ENCODE measurements around the gene CHST2.
A peak's percentile ranks its signal among the peaks of the same experiment; 100 is the strongest.
"Not testable (repeated sequence)": the region's sequence is repeated elsewhere in the genome, so short reads cannot be mapped to it uniquely, and the experiment has no call there.

The CHST2 gene

GRCh38 chr3:143151004-143151731, 31.6 kb downstream of the CHST2 start:
- ATAC-seq (replicated peaks) (no peak), DNase-seq (no peak)
- Mint-ChIP-seq H3K4me3 (no peak overlapping the region), H3K27ac (no peak overlapping the region), H3K36me3 (ENCODE audit: insufficient read depth) (no peaks in the 10 kb centered on the region), H3K4me1 (ENCODE audit: low read depth in 2 of 2) (no peaks in the 10 kb centered on the region), H3K9me3 (no peaks in the 10 kb centered on the region), H3K27me3 (peaks cover 0 to 11% of the 10 kb centered on the region in 2 donors)

GRCh38 chr3:143152043-143152442, 32.5 kb downstream of the CHST2 start:
- Mint-ChIP-seq H3K4me3 (no peak overlapping the region), H3K27ac (no peak overlapping the region)

GRCh38 chr3:143155756-143156155, 36.2 kb downstream of the CHST2 start:
- ATAC-seq (replicated peaks) (no peak), DNase-seq (no peak)
- no peak overlapping the region for H3K4me3 Mint-ChIP-seq
- H3K27me3 Mint-ChIP-seq = no peaks in the 10 kb centered on the region
- no peaks in the 10 kb centered on the region for H3K9me3 Mint-ChIP-seq
- H3K36me3 Mint-ChIP-seq (ENCODE audit: insufficient read depth) = no peaks in the 10 kb centered on the region
- no peak overlapping the region for H3K27ac Mint-ChIP-seq
- H3K4me1 Mint-ChIP-seq (ENCODE audit: low read depth in 2 of 2) = no peaks in the 10 kb centered on the region

More at GRCh38 chr3:143152043-143152442, 32.5 kb downstream of the CHST2 start:
- H3K36me3 Mint-ChIP-seq (ENCODE audit: insufficient read depth) = no peaks in the 10 kb centered on the region
- no peaks in the 10 kb centered on the region for H3K9me3 Mint-ChIP-seq
- H3K4me1 Mint-ChIP-seq (ENCODE audit: low read depth in 2 of 2) = no peaks in the 10 kb centered on the region
- DNase-seq (no peak), ATAC-seq (replicated peaks) (no peak)
- peaks cover 0 to 3% of the 10 kb centered on the region in 2 donors for H3K27me3 Mint-ChIP-seq

DNA sequence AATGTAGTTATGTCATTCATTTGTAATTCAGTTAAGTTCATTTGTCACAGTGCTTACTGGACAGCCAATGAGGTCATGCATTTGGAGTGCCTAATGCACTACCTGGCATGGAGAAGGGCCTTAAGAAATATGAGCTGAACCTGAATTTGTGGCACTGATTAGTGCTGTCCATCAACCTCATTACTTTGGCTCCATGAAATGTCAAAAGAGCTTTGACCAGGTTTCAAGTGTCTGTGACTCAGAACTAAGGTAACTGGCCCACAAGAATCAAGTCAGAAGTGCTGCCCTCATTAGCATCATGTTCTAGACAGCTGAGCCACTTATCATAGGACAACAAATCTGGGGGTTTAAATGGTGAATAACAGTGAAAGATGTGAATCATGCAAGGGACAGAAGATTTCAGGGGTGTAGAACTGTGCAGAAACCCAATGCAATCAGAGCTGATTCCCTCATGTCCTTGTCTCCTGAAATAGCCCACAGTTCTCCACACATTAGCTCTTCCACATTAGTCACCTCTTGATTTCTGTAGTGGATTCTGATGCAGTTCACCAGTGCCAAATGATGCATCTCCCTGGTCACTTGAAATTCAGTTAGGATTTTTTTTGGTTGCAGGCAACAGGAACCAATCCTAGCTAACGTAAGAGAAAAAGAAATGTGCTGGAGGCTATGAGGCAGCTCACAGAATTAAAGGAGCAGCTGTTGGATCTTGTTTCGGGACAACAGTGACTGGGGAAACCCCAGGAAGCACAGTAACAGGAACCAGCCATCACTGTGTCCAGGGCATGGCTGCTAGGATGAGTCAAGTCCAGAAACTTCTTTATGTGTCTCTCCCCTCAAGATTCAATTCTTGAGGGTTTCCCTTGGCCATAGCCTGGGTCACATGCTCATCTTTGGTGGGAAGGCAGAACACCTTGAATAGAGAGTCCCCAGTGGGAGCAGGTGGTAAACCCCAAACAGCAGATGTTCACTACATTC, 38.7 kb downstream of the CHST2 start:
- no peak overlapping the region for H3K27ac Mint-ChIP-seq
- H3K27me3 Mint-ChIP-seq = no peaks in the 10 kb centered on the region

GRCh38 chr3:143160437-143160836, 40.9 kb downstream of the CHST2 start:
- Mint-ChIP-seq H3K27me3 (no peaks in the 10 kb centered on the region), H3K4me1 (ENCODE audit: low read depth in 2 of 2) (peaks cover 7 to 8% of the 10 kb centered on the region in 2 donors), H3K9me3 (no peaks in the 10 kb centered on the region), H3K4me3 (no peak overlapping the region), H3K27ac (no peak overlapping the region), H3K36me3 (ENCODE audit: insufficient read depth) (no peaks in the 10 kb centered on the region)
- DNase-seq = no peak
- no peak for ATAC-seq (replicated peaks)

More for the DNA sequence above, 38.7 kb downstream of the CHST2 start:
- Mint-ChIP-seq H3K9me3 (no peaks in the 10 kb centered on the region), H3K4me3 (no peak overlapping the region), H3K4me1 (ENCODE audit: low read depth in 2 of 2) (no peaks in the 10 kb centered on the region), H3K36me3 (ENCODE audit: insufficient read depth) (no peaks in the 10 kb centered on the region)
- ATAC-seq (replicated peaks) (no peak), DNase-seq (no peak)

- ATAC-seq (replicated peaks) = no peak
- no peak overlapping the region for H3K27ac Mint-ChIP-seq
- H3K4me3 Mint-ChIP-seq = no peak overlapping the region
- H3K4me1 Mint-ChIP-seq (ENCODE audit: low read depth in 2 of 2) = peaks cover 11 to 12% of the 10 kb centered on the region in 2 donors
- no peaks in the 10 kb centered on the region for H3K27me3 Mint-ChIP-seq
- no peaks in the 10 kb centered on the region for H3K9me3 Mint-ChIP-seq
- no peak for DNase-seq
- H3K36me3 Mint-ChIP-seq (ENCODE audit: insufficient read depth) = no peaks in the 10 kb centered on the region
Measured at GRCh38 chr3:143163562-143164100, 44.1 kb downstream of the CHST2 start.

GRCh38 chr3:143165211-143165610, 45.6 kb downstream of the CHST2 start:
- no peaks in the 10 kb centered on the region for H3K36me3 Mint-ChIP-seq (ENCODE audit: insufficient read depth)
- DNase-seq = no peak
- peaks cover 0 to 8% of the 10 kb centered on the region in 2 donors for H3K27me3 Mint-ChIP-seq
- H3K27ac Mint-ChIP-seq = no peak overlapping the region
- ATAC-seq (replicated peaks) = no peak
- H3K4me3 Mint-ChIP-seq = peak overlapping the region in 1 of 2 donors; percentile 1
- H3K4me1 Mint-ChIP-seq (ENCODE audit: low read depth in 2 of 2) = peaks cover 20 to 21% of the 10 kb centered on the region in 2 donors
- no peaks in the 10 kb centered on the region for H3K9me3 Mint-ChIP-seq

GRCh38 chr3:143165612-143166285, 46.2 kb downstream of the CHST2 start:
- not testable (repeated sequence) for H3K36me3 Mint-ChIP-seq (ENCODE audit: insufficient read depth); H3K4me3 Mint-ChIP-seq; H3K27me3 Mint-ChIP-seq; DNase-seq; ATAC-seq (replicated peaks); H3K9me3 Mint-ChIP-seq; H3K27ac Mint-ChIP-seq
- peaks cover 24 to 26% of the 10 kb centered on the region in 2 donors for H3K4me1 Mint-ChIP-seq (ENCODE audit: low read depth in 2 of 2)

GRCh38 chr3:143166376-143166775, 46.8 kb downstream of the CHST2 start:
- Mint-ChIP-seq H3K4me3 (no peak overlapping the region), H3K27me3 (peaks cover 0 to 8% of the 10 kb centered on the region in 2 donors), H3K9me3 (no peaks in the 10 kb centered on the region), H3K27ac (no peak overlapping the region), H3K36me3 (ENCODE audit: insufficient read depth) (no peaks in the 10 kb centered on the region), H3K4me1 (ENCODE audit: low read depth in 2 of 2) (peaks cover 30 to 32% of the 10 kb centered on the region in 2 donors)
- DNase-seq = no peak
- ATAC-seq (replicated peaks) = no peak

GRCh38 chr3:143167969-143168854, 48.6 kb downstream of the CHST2 start:
- no peak for ATAC-seq (replicated peaks)
- H3K36me3 Mint-ChIP-seq (ENCODE audit: insufficient read depth) = no peaks in the 10 kb centered on the region
- H3K9me3 Mint-ChIP-seq = no peaks in the 10 kb centered on the region

DNA sequence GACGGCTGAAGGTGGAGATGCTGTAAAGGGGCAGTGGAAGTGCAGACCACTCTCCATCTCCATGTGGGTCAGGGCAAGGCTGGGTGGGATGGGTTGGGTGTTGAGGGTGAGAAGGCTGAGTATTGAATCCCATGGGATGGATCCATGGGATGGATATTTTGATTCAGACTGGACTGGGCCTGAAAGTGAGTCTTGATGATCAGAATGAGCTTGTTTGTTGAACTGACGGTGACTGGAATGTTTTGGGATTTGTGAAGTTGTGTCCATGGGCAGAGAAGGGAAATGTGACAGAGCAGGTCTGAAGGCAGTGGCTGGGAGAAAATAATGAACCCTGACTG, 49.3 kb downstream of the CHST2 start:
- no peak for ATAC-seq (replicated peaks)
- H3K36me3 Mint-ChIP-seq (ENCODE audit: insufficient read depth) = no peaks in the 10 kb centered on the region
- peaks cover 0 to under 1% of the 10 kb centered on the region in 2 donors for H3K9me3 Mint-ChIP-seq
- no peak for DNase-seq
- H3K27ac Mint-ChIP-seq = peak overlapping the region; percentile 85 to 86
- H3K4me3 Mint-ChIP-seq = no peak overlapping the region
- peaks cover 36 to 49% of the 10 kb centered on the region in 2 donors for H3K4me1 Mint-ChIP-seq (ENCODE audit: low read depth in 2 of 2)
- peaks cover 0 to 8% of the 10 kb centered on the region in 2 donors for H3K27me3 Mint-ChIP-seq

More at GRCh38 chr3:143167969-143168854, 48.6 kb downstream of the CHST2 start:
- DNase-seq = no peak
- Mint-ChIP-seq H3K4me3 (no peak overlapping the region), H3K27me3 (peaks cover 0 to 8% of the 10 kb centered on the region in 2 donors), H3K4me1 (ENCODE audit: low read depth in 2 of 2) (peaks cover 36 to 49% of the 10 kb centered on the region in 2 donors), H3K27ac (peak overlapping the region in 1 of 2 donors; percentile 86)

DNA sequence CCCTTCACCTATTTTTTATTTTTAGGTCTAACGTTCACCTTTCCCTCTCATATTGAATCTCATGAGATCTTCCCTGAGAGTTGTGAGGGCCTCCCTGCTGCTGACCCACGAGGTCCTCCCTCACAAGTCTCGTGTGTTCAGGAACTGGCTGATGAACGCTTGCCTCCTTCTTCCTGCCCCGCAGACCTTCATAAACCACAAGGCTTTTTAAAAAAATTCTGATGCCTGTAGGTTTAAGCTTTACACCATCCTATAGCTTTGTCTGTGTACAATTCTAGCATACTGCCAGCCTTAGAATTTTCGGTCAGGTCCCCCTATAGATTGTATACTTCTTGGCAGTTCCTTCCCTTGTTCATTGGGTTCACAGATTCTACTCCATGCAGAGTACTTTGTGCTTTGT, 50.5 kb downstream of the CHST2 start:
- H3K4me3 Mint-ChIP-seq = peak overlapping the region; percentile 11 to 61
- H3K27me3 Mint-ChIP-seq = peaks cover 0 to 8% of the 10 kb centered on the region in 2 donors
- H3K36me3 Mint-ChIP-seq (ENCODE audit: insufficient read depth) = no peaks in the 10 kb centered on the region
- peaks cover 29 to 49% of the 10 kb centered on the region in 2 donors for H3K4me1 Mint-ChIP-seq (ENCODE audit: low read depth in 2 of 2)
- DNase-seq (no peak), ATAC-seq (replicated peaks) (peak; percentile 22)
- peak overlapping the region; percentile 85 to 86 for H3K27ac Mint-ChIP-seq
- peaks cover 0 to 2% of the 10 kb centered on the region in 2 donors for H3K9me3 Mint-ChIP-seq
